H9 (cell line): ENCODE measurements around the gene GALC. TPM values are rescaled to one million over a fixed set of nuclear protein-coding genes. Genes with fewer than 3 reads are reported as not detected.

Experiments used
- DNase-seq: peaks from one replicate; pipeline ENCODE4 v3.0.0-alpha.2; 2017
- H2AFZ ChIP-seq: one replicate; pipeline ENCODE4 v1.6.1; 2013; ENCODE audit warnings: mild to moderate bottlenecking, low read length, control low read depth, moderate library complexity
- H2AK5ac ChIP-seq: 2 replicates; pipeline ENCODE4 v1.6.1; 2013; ENCODE audit warnings: low read length, control low read depth, mixed read lengths; ENCODE audit not compliant: insufficient read length
- H2BK120ac ChIP-seq: one replicate; pipeline ENCODE4 v1.6.1; 2013; ENCODE audit warnings: low read depth, mild to moderate bottlenecking, low read length, control low read depth, inconsistent platforms; ENCODE audit not compliant: poor library complexity, severe bottlenecking
- H2BK12ac ChIP-seq: 2 replicates; pipeline ENCODE4 v1.6.1; 2013; ENCODE audit warnings: low read length, control low read depth, mixed read lengths, low read depth; ENCODE audit not compliant: insufficient read length
- H2BK15ac ChIP-seq: 2 replicates; pipeline ENCODE4 v1.6.1; 2013; ENCODE audit warnings: low read depth, low read length, control low read depth
- H2BK20ac ChIP-seq: one replicate; pipeline ENCODE4 v1.6.1; 2013; ENCODE audit warnings: low read depth, mild to moderate bottlenecking, low read length, control low read depth, inconsistent platforms; ENCODE audit not compliant: poor library complexity, severe bottlenecking
- H2BK5ac ChIP-seq: 2 replicates; pipeline ENCODE4 v1.6.1; 2013; ENCODE audit warnings: low read length, control low read depth, mixed read lengths; ENCODE audit not compliant: insufficient read length
- H3K14ac ChIP-seq: 2 replicates; pipeline ENCODE4 v1.6.1; 2013; ENCODE audit warnings: low read length, control low read depth; ENCODE audit not compliant: insufficient read depth
- H3K18ac ChIP-seq: 2 replicates; pipeline ENCODE4 v1.6.1; 2013; ENCODE audit warnings: low read depth, mild to moderate bottlenecking, mixed read lengths, low read length, control low read depth; ENCODE audit not compliant: insufficient read length
- H3K23ac ChIP-seq: 2 replicates; pipeline ENCODE4 v1.6.1; 2013; ENCODE audit warnings: low read length, control low read depth, mixed read lengths, low read depth; ENCODE audit not compliant: insufficient read length
- H3K23me2 ChIP-seq: 2 replicates; pipeline ENCODE4 v1.6.1; 2013; ENCODE audit warnings: low read depth, mild to moderate bottlenecking, mixed read lengths, low read length, control low read depth; ENCODE audit not compliant: insufficient read length, poor library complexity, severe bottlenecking
- H3K27ac ChIP-seq: 2 replicates; pipeline ENCODE4 v1.5.1; 2013; ENCODE audit warnings: low read length, control low read depth, mixed read lengths, low read depth; ENCODE audit not compliant: insufficient read length
- H3K27me3 ChIP-seq: 2 replicates; pipeline ENCODE4 v1.6.1; 2013; ENCODE audit warnings: low read length, control low read depth, inconsistent platforms; ENCODE audit not compliant: insufficient read depth
- H3K4ac ChIP-seq: 2 replicates; pipeline ENCODE4 v1.6.1; 2013; ENCODE audit warnings: low read depth, mild to moderate bottlenecking, control low read depth, inconsistent platforms, low read length, moderate library complexity
- H3K4me1 ChIP-seq: 2 replicates; pipeline ENCODE4 v1.6.1; 2013; ENCODE audit warnings: low read length, control low read depth, inconsistent platforms; ENCODE audit not compliant: insufficient read depth
- H3K4me2 ChIP-seq: 2 replicates; pipeline ENCODE4 v1.6.1; 2013; ENCODE audit warnings: low read length, control low read depth, mixed read lengths; ENCODE audit not compliant: insufficient read length, insufficient read depth
- H3K56ac ChIP-seq: 2 replicates; pipeline ENCODE4 v1.6.1; 2013; ENCODE audit warnings: low read depth, mild to moderate bottlenecking, mixed read lengths, low read length, control low read depth; ENCODE audit not compliant: insufficient read length
- H3K79me1 ChIP-seq: 2 replicates; pipeline ENCODE4 v1.6.1; 2013; ENCODE audit warnings: low read depth, mild to moderate bottlenecking, moderate library complexity, low read length, control low read depth, inconsistent platforms; ENCODE audit not compliant: insufficient read depth, poor library complexity, severe bottlenecking
- H3K79me2 ChIP-seq: 2 replicates; pipeline ENCODE4 v1.6.1; 2013; ENCODE audit warnings: low read length, control low read depth, inconsistent platforms; ENCODE audit not compliant: insufficient read depth
- H3K9ac ChIP-seq: 2 replicates; pipeline ENCODE4 v1.6.1; 2013; ENCODE audit warnings: low read length, control low read depth, mixed read lengths; ENCODE audit not compliant: insufficient read length; ENCODE audit errors: extremely low read depth
- H3K9me3 ChIP-seq: one replicate; pipeline ENCODE4 v1.6.1; 2013; ENCODE audit warnings: low read depth, low read length, inconsistent platforms; ENCODE audit not compliant: control insufficient read depth
- H3T11ph ChIP-seq: one replicate; pipeline ENCODE4 v1.6.1; 2013; ENCODE audit warnings: mild to moderate bottlenecking, low read length, control low read depth, inconsistent platforms
- H4K20me1 ChIP-seq: one replicate; pipeline ENCODE4 v1.6.1; 2013; ENCODE audit not compliant: control insufficient read depth, insufficient read length, insufficient read depth
- H4K5ac ChIP-seq: 2 replicates; pipeline ENCODE4 v1.6.1; 2013; ENCODE audit warnings: low read depth, mild to moderate bottlenecking, mixed read lengths, low read length, control low read depth; ENCODE audit not compliant: insufficient read length
- H4K8ac ChIP-seq: replicated peaks from 2 replicates; pipeline ENCODE4 v1.6.1; 2013; ENCODE audit warnings: low read length, control low read depth, mixed read lengths, low read depth; ENCODE audit not compliant: insufficient read length
- H4K91ac ChIP-seq: 2 replicates; pipeline ENCODE4 v1.6.1; 2013; ENCODE audit warnings: low read depth, mild to moderate bottlenecking, moderate library complexity, mixed read lengths, low read length, control low read depth; ENCODE audit not compliant: insufficient read length
- H3K27ac Mint-ChIP-seq, 3 experiments: 2 replicates in 2 of 3; 3 replicates in 1 of 3; pipeline ENCODE4 v1.8.0; 2020 to 2021; ENCODE audit warnings: mixed read lengths in 3 of 3, mild to moderate bottlenecking in 1 of 3, moderate library complexity in 1 of 3
- H3K27me3 Mint-ChIP-seq: 2 replicates; pipeline ENCODE4 v1.8.0; 2021; ENCODE audit warnings: low read depth, mild to moderate bottlenecking, moderate library complexity, mixed read lengths
- H3K36me3 Mint-ChIP-seq, 3 experiments: 2 replicates in 2 of 3; 3 replicates in 1 of 3; pipeline ENCODE4 v1.8.0; 2020 to 2021; ENCODE audit warnings: low read depth in 3 of 3, mixed read lengths in 3 of 3; ENCODE audit not compliant: insufficient read depth in 1 of 3
- H3K4me1 Mint-ChIP-seq, 2 experiments: 2 replicates each; pipeline ENCODE4 v1.8.0; 2020; ENCODE audit warnings: mixed read lengths in 2 of 2
- H3K4me3 Mint-ChIP-seq, 2 experiments: 2 replicates in 1 of 2; 3 replicates in 1 of 2; pipeline ENCODE4 v1.8.0; 2020 to 2021; ENCODE audit warnings: mild to moderate bottlenecking in 2 of 2, mixed read lengths in 2 of 2, moderate library complexity in 1 of 2
- H3K9me3 Mint-ChIP-seq, 2 experiments: 2 replicates in 1 of 2; 3 replicates in 1 of 2; pipeline ENCODE4 v1.8.0; 2020; ENCODE audit warnings: mild to moderate bottlenecking in 2 of 2, mixed read lengths in 2 of 2, moderate library complexity in 1 of 2
- WGBS: extraction: QIAGEN DNeasy Blood & Tissue Kit; methylation state at CpG from one replicate; pipeline ENCODE4 v1.1.7; 2013; ENCODE audit warnings: missing lambda C conversion rate, low lambda C conversion rate, mixed read lengths; ENCODE audit not compliant: insufficient read length; ENCODE audit errors: extremely low coverage; 5-methylcytosine and 5-hydroxymethylcytosine counted together
- total RNA-seq: library from RNA; stranded (reverse); gene quantifications from 2 replicates; pipeline ENCODE4 v1.2.1, GENCODE V29; 2021
- TF ChIP-seq, protein P1 (sequence below): fragments of 200-600 bp; sonication (generic); conservative IDR thresholded peaks from 3 replicates; pipeline ENCODE4 v1.8.0; 2021; ENCODE audit warnings: antibody characterized with exemption, mild to moderate bottlenecking

The GALC gene
- total RNA-seq, 1 experiment from 2014 or later = 12.4 TPM

DNA sequence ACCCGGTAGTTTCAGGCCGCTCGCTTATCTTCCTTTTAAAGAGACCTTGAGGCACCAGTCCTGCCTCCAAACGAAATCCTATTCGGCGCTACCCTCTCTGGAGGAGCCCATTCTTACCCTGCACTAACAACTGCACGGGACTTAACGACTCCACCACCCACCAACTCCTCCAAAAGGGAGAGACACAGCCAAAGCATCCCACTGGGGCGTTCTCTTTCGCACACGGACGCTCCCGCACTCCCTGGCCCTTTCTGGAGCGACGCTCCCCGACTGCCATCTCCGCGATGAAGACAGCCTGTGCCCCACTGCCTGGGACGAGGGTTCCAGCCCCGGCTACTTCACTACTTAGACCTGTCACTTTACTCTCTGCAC lies 650 bp downstream of the GALC start:
- Mint-ChIP-seq H3K4me1 (peaks cover 16 to 20% of the 10 kb centered on the region in 2 experiments), H3K36me3 (no peaks in the 10 kb centered on the region), H3K4me3 (peak overlapping the region; percentile 88 to 92), H3K27ac (peak overlapping the region; percentile 70 to 95 (median 81)), H3K9me3 (no peaks in the 10 kb centered on the region), H3K27me3 (no peaks in the 10 kb centered on the region; the same call in none of the 2 replicates)
- H4K91ac ChIP-seq = no peak overlapping the region
- H2BK15ac ChIP-seq = no peak overlapping the region
- H3K56ac ChIP-seq = no peak overlapping the region
- H3K27ac ChIP-seq = no peak overlapping the region
- no peak overlapping the region for H2AK5ac ChIP-seq
- no peak overlapping the region for H2BK20ac ChIP-seq
- no peak overlapping the region for H3T11ph ChIP-seq
- H3K23me2 ChIP-seq = peaks cover 9% of the 10 kb centered on the region
- no peak overlapping the region for H3K23ac ChIP-seq
- no peak overlapping the region for H4K5ac ChIP-seq
- H2BK5ac ChIP-seq = no peak overlapping the region
- H2BK12ac ChIP-seq = no peak overlapping the region
- H3K9me3 ChIP-seq = no peaks in the 10 kb centered on the region
- TF ChIP-seq, protein P1, sequence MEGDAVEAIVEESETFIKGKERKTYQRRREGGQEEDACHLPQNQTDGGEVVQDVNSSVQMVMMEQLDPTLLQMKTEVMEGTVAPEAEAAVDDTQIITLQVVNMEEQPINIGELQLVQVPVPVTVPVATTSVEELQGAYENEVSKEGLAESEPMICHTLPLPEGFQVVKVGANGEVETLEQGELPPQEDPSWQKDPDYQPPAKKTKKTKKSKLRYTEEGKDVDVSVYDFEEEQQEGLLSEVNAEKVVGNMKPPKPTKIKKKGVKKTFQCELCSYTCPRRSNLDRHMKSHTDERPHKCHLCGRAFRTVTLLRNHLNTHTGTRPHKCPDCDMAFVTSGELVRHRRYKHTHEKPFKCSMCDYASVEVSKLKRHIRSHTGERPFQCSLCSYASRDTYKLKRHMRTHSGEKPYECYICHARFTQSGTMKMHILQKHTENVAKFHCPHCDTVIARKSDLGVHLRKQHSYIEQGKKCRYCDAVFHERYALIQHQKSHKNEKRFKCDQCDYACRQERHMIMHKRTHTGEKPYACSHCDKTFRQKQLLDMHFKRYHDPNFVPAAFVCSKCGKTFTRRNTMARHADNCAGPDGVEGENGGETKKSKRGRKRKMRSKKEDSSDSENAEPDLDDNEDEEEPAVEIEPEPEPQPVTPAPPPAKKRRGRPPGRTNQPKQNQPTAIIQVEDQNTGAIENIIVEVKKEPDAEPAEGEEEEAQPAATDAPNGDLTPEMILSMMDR = no peak
- WGBS = no CpG with 5 or more reads among the region's 20 CpGs
- H3K27me3 ChIP-seq = no peaks in the 10 kb centered on the region
- no peaks in the 10 kb centered on the region for H3K79me2 ChIP-seq
- H3K14ac ChIP-seq = peak overlapping the region; percentile 54; the same call in 1 of the 2 replicates
- H2BK120ac ChIP-seq = no peak overlapping the region
- H2AFZ ChIP-seq = peak overlapping the region; percentile 3
- H3K4me1 ChIP-seq = no peaks in the 10 kb centered on the region; the same call in 1 of the 2 replicates
- H4K8ac ChIP-seq = no peak overlapping the region
- no peak overlapping the region for H3K4ac ChIP-seq
- DNase-seq = peak; percentile 63
- H3K79me1 ChIP-seq = no peaks in the 10 kb centered on the region
- H4K20me1 ChIP-seq = no peaks in the 10 kb centered on the region
- H3K4me2 ChIP-seq = peak overlapping the region; percentile 80
- peak overlapping the region; percentile 49 for H3K9ac ChIP-seq
- peak overlapping the region; percentile 33 for H3K18ac ChIP-seq
